Sigmoid colon (tissue), 4 donors: ENCODE results near the gene TAGAP.

ENCODE experiments used
- CTCF ChIP-seq, 4 experiments: fragments of 450-650 bp in 3 of 4; fragments of 200-600 bp in 1 of 4; IDR thresholded peaks; one replicate each; pipeline ENCODE4 v1.5.1; 2016 to 2019; ENCODE audit warnings: antibody characterized with exemption in 4 of 4, mild to moderate bottlenecking in 3 of 4, moderate library complexity in 2 of 4
- EP300 ChIP-seq, 4 donors: sonication (generic); formaldehyde crosslinking; IDR thresholded peaks; one replicate each; pipeline ENCODE4 v1.6.1; 2017; ENCODE audit warnings: antibody characterized with exemption in 4 of 4
- POLR2AphosphoS5 ChIP-seq, 4 donors: sonication (generic); formaldehyde crosslinking; IDR thresholded peaks; one replicate each; pipeline ENCODE4 v1.6.1; 2017; ENCODE audit warnings: antibody characterized with exemption in 4 of 4

- no peak for TF ChIP-seq EP300 (IDR thresholded peaks at IDR 0.05)
- no peak for TF ChIP-seq CTCF (IDR thresholded peaks at IDR 0.05)
- no peak for TF ChIP-seq POLR2AphosphoS5 (IDR thresholded peaks at IDR 0.05)
Observed at GRCh38 chr6:159062976-159063375, 18.2 kb upstream of the TAGAP start.
